ENCODE results near the gene CACNA1G.

GRCh38 chr17:50599606-50600005 lies 39.1 kb downstream of the CACNA1G start:
- TF ChIP-seq CTCF (IDR thresholded peaks at IDR 0.05; ENCODE audit: borderline replicate concordance, extremely low read depth, low read length, poor library complexity, severe bottlenecking) (no peak), EZH2 (IDR thresholded peaks at IDR 0.05; ENCODE audit: borderline replicate concordance, low read depth, low read length, severe bottlenecking) (no peak)
